SK-N-MC (cell line): Measurements from ENCODE around the gene TNIK.

Experiments
- EZH2 ChIP-seq: fragments of 200-600 bp; sonication (generic); IDR thresholded peaks from one replicate; pipeline ENCODE4 v1.6.1; 2017; ENCODE audit warnings: antibody characterized with exemption
- POLR2AphosphoS5 ChIP-seq: IDR thresholded peaks from 2 replicates; pipeline ENCODE4 v1.6.1; 2012; ENCODE audit warnings: mild to moderate bottlenecking, low read depth, low read length, borderline replicate concordance

- TF ChIP-seq POLR2AphosphoS5, result no peak
- no peak for TF ChIP-seq EZH2
Measured at GRCh38 chr3:171315919-171316318, 144.3 kb downstream of the TNIK start.
